HepG2 (cell line): ENCODE measurements around the gene TUBGCP6. TPM values are rescaled to one million over a fixed set of nuclear protein-coding genes. Genes with fewer than 3 reads are reported as not detected.

ENCODE experiments used
- CBX5 ChIP-seq: sonication (generic); formaldehyde crosslinking; IDR thresholded peaks from 2 replicates; pipeline ENCODE4 v1.4.0; 2020; ENCODE audit warnings: missing genetic modification reagents, borderline replicate concordance
- ETV6 ChIP-seq: sonication (generic); formaldehyde crosslinking; conservative IDR thresholded peaks from 2 replicates; pipeline ENCODE4 v1.4.0; 2020; ENCODE audit warnings: missing genetic modification reagents
- MED13 ChIP-seq: sonication (generic); formaldehyde crosslinking; IDR thresholded peaks from 2 replicates; pipeline ENCODE4 v1.5.0; 2020; ENCODE audit warnings: missing genetic modification reagents
- MYC ChIP-seq: sonication (generic); formaldehyde crosslinking; IDR thresholded peaks from 2 replicates; pipeline ENCODE4 v1.9.0; 2021; ENCODE audit warnings: missing genetic modification reagents, borderline replicate concordance
- RXRB ChIP-seq: IDR thresholded peaks from 2 replicates; pipeline ENCODE4 v1.6.1; 2016; ENCODE audit warnings: borderline replicate concordance, missing genetic modification reagents, missing compliant biosample characterization
- ZKSCAN1 ChIP-seq: fragments of 150-350 bp; IDR thresholded peaks from 2 replicates; pipeline ENCODE4 v1.6.1; 2014; ENCODE audit warnings: low read length
- ZNF10 ChIP-seq: sonication (generic); formaldehyde crosslinking; IDR thresholded peaks from 2 replicates; pipeline ENCODE4 v1.4.0; 2020; ENCODE audit warnings: mild to moderate bottlenecking, low read depth, missing genetic modification reagents, borderline replicate concordance
- ZNF12 ChIP-seq: sonication (generic); formaldehyde crosslinking; IDR thresholded peaks from 2 replicates; pipeline ENCODE4 v1.5.0; 2020; ENCODE audit warnings: missing genetic modification reagents
- ZNF24 ChIP-seq: fragments of 450-650 bp; IDR thresholded peaks from 2 replicates; pipeline ENCODE4 v1.6.1; 2017; ENCODE audit warnings: antibody characterized with exemption, mild to moderate bottlenecking
- ZNF260 ChIP-seq: sonication (generic); formaldehyde crosslinking; IDR thresholded peaks from 2 replicates; pipeline ENCODE4 v1.4.0; 2020; ENCODE audit warnings: missing genetic modification reagents, low read depth, mild to moderate bottlenecking, borderline replicate concordance
- ZNF562 ChIP-seq: sonication (generic); formaldehyde crosslinking; IDR thresholded peaks from 2 replicates; pipeline ENCODE4 v1.8.0; 2022; ENCODE audit warnings: missing genetic modification reagents, borderline replicate concordance
- polyA plus RNA-seq, 8 experiments: library from polyadenylated mRNA; depleted of rRNA in 3 of 8; stranded (reverse) in 7 of 8; unstranded in 1 of 8; fragments of >200 nt; fragmentation: Illumina TruSeq in 4 of 8; extraction: Trizol in 4 of 8; gene quantifications; 2 replicates each; pipeline versions ENCODE4 v1.2.1 to v1.2.3, GENCODE V29; 2011 to 2016; ENCODE audit warnings: low read depth in 4 of 8, missing spikeins in 1 of 8, mixed read lengths in 1 of 8; ENCODE audit not compliant: insufficient read depth in 1 of 8
- total RNA-seq, 5 experiments: library from RNA; depleted of rRNA; stranded (reverse); fragments of >200 nt; fragmentation: Illumina TruSeq; extraction: Trizol; gene quantifications; 2 replicates each; pipeline ENCODE4 v1.2.3, GENCODE V29; 2016; ENCODE audit warnings: low read depth in 1 of 5
- TF ChIP-seq, protein P1 (sequence below): sonication (generic); formaldehyde crosslinking; IDR thresholded peaks from 2 replicates; pipeline ENCODE4 v1.8.1; 2023; ENCODE audit warnings: mild to moderate bottlenecking, missing genetic modification reagents
- TF ChIP-seq, protein P2 (sequence below): sonication (generic); formaldehyde crosslinking; IDR thresholded peaks from 2 replicates; pipeline ENCODE4 v1.5.1; 2020; ENCODE audit warnings: mild to moderate bottlenecking, missing genetic modification reagents, moderate library complexity
- TF ChIP-seq, protein P3 (sequence below): sonication (generic); formaldehyde crosslinking; IDR thresholded peaks from 2 replicates; pipeline ENCODE4 v1.4.0; 2020; ENCODE audit warnings: missing genetic modification reagents
- TF ChIP-seq, protein P4 (sequence below): IDR thresholded peaks from 2 replicates; pipeline ENCODE4 v1.4.0; 2020; ENCODE audit warnings: mild to moderate bottlenecking, missing genetic modification reagents
- TF ChIP-seq, protein P5 (sequence below): sonication (generic); formaldehyde crosslinking; IDR thresholded peaks from 2 replicates; pipeline ENCODE4 v1.4.0; 2020; ENCODE audit warnings: missing genetic modification reagents

The TUBGCP6 gene
- total and polyA plus RNA-seq, 2 of the 13 experiments (the other 11 are each of a cell fraction or from before 2014, with no cell fraction given), result 14.6 to 15.7 TPM

DNA sequence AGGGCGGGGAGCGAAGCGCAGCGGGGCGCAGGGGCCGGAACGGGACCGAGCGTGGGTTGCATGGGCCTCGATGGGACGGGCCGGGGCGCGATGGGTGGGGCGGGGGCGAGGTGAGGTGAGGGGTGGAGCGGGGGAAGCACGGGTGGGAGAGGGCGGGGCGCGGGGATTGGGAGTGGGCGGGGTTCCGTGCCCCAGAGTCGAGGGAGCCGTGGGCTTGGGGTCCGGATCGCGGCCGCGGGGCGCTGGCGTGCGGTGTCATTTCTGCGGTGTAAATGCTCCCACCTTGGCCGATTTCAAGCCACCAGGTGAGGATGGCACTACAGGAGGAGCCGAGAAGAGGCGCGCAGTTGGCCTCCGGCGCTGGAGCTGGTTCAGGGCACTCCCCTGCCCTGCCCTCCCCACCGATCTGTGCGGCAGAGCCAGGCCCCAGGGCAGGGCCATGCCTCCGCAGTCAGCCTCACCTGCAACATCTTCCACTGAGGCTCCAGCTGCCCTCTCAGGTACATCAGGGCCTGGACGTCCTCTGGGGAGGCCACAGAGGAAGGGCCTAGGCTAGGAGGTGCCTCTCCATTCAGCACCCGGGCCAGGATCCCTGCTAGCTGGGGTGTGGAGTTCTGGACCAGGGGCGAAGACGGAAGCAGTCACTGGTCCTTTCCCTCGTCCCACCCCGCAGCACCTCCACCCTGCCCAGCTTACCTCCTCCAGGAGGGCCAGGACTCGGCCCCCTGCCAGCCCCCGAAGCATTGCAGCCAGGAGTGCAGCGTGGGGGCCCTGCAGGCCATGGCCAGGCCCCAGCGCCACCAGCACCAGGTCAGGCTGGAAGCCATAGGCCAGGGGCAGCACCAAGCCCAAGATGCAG is 620 bp upstream of the TUBGCP6 start (continued):
- TF ChIP-seq, protein P1, sequence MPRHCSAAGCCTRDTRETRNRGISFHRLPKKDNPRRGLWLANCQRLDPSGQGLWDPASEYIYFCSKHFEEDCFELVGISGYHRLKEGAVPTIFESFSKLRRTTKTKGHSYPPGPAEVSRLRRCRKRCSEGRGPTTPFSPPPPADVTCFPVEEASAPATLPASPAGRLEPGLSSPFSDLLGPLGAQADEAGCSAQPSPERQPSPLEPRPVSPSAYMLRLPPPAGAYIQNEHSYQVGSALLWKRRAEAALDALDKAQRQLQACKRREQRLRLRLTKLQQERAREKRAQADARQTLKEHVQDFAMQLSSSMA (CRISPR knock-in tag), result 0 out of 2 replicates have a peak, but pooled peaks have one; percentile 9
- TF ChIP-seq MED13 (CRISPR knock-in tag) (no peak), ZNF10 (CRISPR knock-in tag) (no peak), RXRB (CRISPR knock-in tag) (no peak), ETV6 (0 out of 2 replicates have a peak, but pooled peaks have one; percentile 3), ZKSCAN1 (no peak), ZNF24 (no peak), ZNF12 (CRISPR knock-in tag) (no peak), CBX5 (CRISPR knock-in tag) (0 out of 2 replicates have a peak, but pooled peaks have one; percentile 1), ZNF260 (CRISPR knock-in tag) (no peak), ZNF562 (CRISPR knock-in tag) (no peak), MYC (CRISPR knock-in tag) (no peak)
- TF ChIP-seq, protein P2, sequence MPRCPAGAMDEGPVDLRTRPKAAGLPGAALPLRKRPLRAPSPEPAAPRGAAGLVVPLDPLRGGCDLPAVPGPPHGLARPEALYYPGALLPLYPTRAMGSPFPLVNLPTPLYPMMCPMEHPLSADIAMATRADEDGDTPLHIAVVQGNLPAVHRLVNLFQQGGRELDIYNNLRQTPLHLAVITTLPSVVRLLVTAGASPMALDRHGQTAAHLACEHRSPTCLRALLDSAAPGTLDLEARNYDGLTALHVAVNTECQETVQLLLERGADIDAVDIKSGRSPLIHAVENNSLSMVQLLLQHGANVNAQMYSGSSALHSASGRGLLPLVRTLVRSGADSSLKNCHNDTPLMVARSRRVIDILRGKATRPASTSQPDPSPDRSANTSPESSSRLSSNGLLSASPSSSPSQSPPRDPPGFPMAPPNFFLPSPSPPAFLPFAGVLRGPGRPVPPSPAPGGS (CRISPR knock-in tag), result no peak
- TF ChIP-seq, protein P3, sequence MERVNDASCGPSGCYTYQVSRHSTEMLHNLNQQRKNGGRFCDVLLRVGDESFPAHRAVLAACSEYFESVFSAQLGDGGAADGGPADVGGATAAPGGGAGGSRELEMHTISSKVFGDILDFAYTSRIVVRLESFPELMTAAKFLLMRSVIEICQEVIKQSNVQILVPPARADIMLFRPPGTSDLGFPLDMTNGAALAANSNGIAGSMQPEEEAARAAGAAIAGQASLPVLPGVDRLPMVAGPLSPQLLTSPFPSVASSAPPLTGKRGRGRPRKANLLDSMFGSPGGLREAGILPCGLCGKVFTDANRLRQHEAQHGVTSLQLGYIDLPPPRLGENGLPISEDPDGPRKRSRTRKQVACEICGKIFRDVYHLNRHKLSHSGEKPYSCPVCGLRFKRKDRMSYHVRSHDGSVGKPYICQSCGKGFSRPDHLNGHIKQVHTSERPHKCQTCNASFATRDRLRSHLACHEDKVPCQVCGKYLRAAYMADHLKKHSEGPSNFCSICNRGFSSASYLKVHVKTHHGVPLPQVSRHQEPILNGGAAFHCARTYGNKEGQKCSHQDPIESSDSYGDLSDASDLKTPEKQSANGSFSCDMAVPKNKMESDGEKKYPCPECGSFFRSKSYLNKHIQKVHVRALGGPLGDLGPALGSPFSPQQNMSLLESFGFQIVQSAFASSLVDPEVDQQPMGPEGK (CRISPR knock-in tag), result peak; percentile 1; the same call in 1 of the 2 replicates
- TF ChIP-seq, protein P4, sequence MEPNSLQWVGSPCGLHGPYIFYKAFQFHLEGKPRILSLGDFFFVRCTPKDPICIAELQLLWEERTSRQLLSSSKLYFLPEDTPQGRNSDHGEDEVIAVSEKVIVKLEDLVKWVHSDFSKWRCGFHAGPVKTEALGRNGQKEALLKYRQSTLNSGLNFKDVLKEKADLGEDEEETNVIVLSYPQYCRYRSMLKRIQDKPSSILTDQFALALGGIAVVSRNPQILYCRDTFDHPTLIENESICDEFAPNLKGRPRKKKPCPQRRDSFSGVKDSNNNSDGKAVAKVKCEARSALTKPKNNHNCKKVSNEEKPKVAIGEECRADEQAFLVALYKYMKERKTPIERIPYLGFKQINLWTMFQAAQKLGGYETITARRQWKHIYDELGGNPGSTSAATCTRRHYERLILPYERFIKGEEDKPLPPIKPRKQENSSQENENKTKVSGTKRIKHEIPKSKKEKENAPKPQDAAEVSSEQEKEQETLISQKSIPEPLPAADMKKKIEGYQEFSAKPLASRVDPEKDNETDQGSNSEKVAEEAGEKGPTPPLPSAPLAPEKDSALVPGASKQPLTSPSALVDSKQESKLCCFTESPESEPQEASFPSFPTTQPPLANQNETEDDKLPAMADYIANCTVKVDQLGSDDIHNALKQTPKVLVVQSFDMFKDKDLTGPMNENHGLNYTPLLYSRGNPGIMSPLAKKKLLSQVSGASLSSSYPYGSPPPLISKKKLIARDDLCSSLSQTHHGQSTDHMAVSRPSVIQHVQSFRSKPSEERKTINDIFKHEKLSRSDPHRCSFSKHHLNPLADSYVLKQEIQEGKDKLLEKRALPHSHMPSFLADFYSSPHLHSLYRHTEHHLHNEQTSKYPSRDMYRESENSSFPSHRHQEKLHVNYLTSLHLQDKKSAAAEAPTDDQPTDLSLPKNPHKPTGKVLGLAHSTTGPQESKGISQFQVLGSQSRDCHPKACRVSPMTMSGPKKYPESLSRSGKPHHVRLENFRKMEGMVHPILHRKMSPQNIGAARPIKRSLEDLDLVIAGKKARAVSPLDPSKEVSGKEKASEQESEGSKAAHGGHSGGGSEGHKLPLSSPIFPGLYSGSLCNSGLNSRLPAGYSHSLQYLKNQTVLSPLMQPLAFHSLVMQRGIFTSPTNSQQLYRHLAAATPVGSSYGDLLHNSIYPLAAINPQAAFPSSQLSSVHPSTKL (CRISPR knock-in tag), result no peak
- TF ChIP-seq, protein P5, sequence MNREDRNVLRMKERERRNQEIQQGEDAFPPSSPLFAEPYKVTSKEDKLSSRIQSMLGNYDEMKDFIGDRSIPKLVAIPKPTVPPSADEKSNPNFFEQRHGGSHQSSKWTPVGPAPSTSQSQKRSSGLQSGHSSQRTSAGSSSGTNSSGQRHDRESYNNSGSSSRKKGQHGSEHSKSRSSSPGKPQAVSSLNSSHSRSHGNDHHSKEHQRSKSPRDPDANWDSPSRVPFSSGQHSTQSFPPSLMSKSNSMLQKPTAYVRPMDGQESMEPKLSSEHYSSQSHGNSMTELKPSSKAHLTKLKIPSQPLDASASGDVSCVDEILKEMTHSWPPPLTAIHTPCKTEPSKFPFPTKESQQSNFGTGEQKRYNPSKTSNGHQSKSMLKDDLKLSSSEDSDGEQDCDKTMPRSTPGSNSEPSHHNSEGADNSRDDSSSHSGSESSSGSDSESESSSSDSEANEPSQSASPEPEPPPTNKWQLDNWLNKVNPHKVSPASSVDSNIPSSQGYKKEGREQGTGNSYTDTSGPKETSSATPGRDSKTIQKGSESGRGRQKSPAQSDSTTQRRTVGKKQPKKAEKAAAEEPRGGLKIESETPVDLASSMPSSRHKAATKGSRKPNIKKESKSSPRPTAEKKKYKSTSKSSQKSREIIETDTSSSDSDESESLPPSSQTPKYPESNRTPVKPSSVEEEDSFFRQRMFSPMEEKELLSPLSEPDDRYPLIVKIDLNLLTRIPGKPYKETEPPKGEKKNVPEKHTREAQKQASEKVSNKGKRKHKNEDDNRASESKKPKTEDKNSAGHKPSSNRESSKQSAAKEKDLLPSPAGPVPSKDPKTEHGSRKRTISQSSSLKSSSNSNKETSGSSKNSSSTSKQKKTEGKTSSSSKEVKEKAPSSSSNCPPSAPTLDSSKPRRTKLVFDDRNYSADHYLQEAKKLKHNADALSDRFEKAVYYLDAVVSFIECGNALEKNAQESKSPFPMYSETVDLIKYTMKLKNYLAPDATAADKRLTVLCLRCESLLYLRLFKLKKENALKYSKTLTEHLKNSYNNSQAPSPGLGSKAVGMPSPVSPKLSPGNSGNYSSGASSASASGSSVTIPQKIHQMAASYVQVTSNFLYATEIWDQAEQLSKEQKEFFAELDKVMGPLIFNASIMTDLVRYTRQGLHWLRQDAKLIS (CRISPR knock-in tag), result no peak
